A549 (cell line): ENCODE data around the gene SNAP25. TPM values are rescaled to one million over a fixed set of nuclear protein-coding genes. Genes with fewer than 3 reads are reported as not detected.

Source experiments
- ATAC-seq, 2 experiments: fragments of 200-7000 bp in 1 of 2; fragments of >200 bp in 1 of 2; cut with Nextera tagmentation in 1 of 2; cut with Tn5 transposase in 1 of 2; 3 replicates each; pipeline versions ENCODE4 v1.8.0 to v1.9.1; 2018 to 2020; ENCODE audit warnings: mild to moderate bottlenecking in 1 of 2, moderate library complexity in 1 of 2
- CTCF ChIA-PET: fragments of 300-600 bp; sonication (Branson Sonifier 250); formaldehyde crosslinking; extraction: SDS; loops from one replicate; lab custom pipeline; 2021; ENCODE audit warnings: antibody characterized with exemption, inconsistent platforms; lab: Yijun Ruan, JAX
- POLR2A ChIA-PET: fragments of 350-600 bp; formaldehyde crosslinking; extraction: SDS; loops from one replicate; lab custom pipeline; 2021; ENCODE audit warnings: antibody characterized with exemption, inconsistent platforms; lab: Yijun Ruan, JAX
- DNase-seq, 2 experiments: peaks; one replicate each; pipeline versions ENCODE4 v3.0.0 to v3.0.0-alpha.2; 2011 to 2016; ENCODE audit warnings: low read depth in 1 of 2, low spot score in 1 of 2
- FAIRE-seq: peaks from 2 replicates; lab custom pipeline; 2011; peaks lifted over from hg19 to GRCh38; lab: Jason Lieb, UNC
- H3K27ac ChIP-seq, 2 experiments: fragments of >200 bp; sonication (Bioruptor Twin); formaldehyde crosslinking; 3 replicates each; pipeline ENCODE4 v1.5.1; 2016 to 2017
- H3K4me1 ChIP-seq: fragments of >200 bp; sonication (Bioruptor Twin); formaldehyde crosslinking; 3 replicates; pipeline ENCODE4 v1.6.1; 2016
- H3K4me2 ChIP-seq: fragments of >200 bp; sonication (Bioruptor Twin); formaldehyde crosslinking; 3 replicates; pipeline ENCODE4 v1.6.1; 2016
- H3K4me3 ChIP-seq: fragments of >200 bp; sonication (Bioruptor Twin); formaldehyde crosslinking; 3 replicates; pipeline ENCODE4 v1.5.1; 2016
- H3K9me3 ChIP-seq: fragments of >200 bp; sonication (Bioruptor Twin); formaldehyde crosslinking; 3 replicates; pipeline ENCODE4 v1.6.1; 2016
- CBX2 ChIP-seq: fragments of 200-600 bp; sonication (generic); IDR thresholded peaks from 2 replicates; pipeline ENCODE4 v1.6.1; 2016; ENCODE audit warnings: low read depth, mild to moderate bottlenecking, borderline replicate concordance
- CEBPB ChIP-seq, 2 experiments: fragments of >200 bp in 1 of 2; sonication (Bioruptor Twin) in 1 of 2; formaldehyde crosslinking in 1 of 2; IDR thresholded peaks; 2 replicates each; pipeline ENCODE4 v1.6.1; 2012 to 2016
- CHD2 ChIP-seq: fragments of 150-350 bp; IDR thresholded peaks from 2 replicates; pipeline ENCODE4 v1.6.1; 2014; ENCODE audit warnings: low read length; ENCODE audit not compliant: partially characterized antibody
- E2F6 ChIP-seq: IDR thresholded peaks from 2 replicates; pipeline ENCODE4 v1.6.1; 2012; ENCODE audit warnings: low read depth, borderline replicate concordance
- EHMT2 ChIP-seq: fragments of 200-600 bp; sonication (generic); IDR thresholded peaks from 2 replicates; pipeline ENCODE4 v1.6.1; 2016; ENCODE audit warnings: antibody characterized with exemption, low read depth, mild to moderate bottlenecking, moderate library complexity
- EP300 ChIP-seq, 2 experiments: fragments of >200 bp; sonication (Bioruptor Twin); formaldehyde crosslinking; IDR thresholded peaks; 2 replicates in 1 of 2; 3 replicates in 1 of 2; pipeline ENCODE4 v1.6.1; 2016 to 2017
- ESRRA ChIP-seq: fragments of 150-350 bp; IDR thresholded peaks from 2 replicates; pipeline ENCODE4 v1.6.1; 2014; ENCODE audit warnings: mild to moderate bottlenecking, low read length, borderline replicate concordance
- FOSB ChIP-seq: fragments of 250-450 bp; sonication (Bioruptor Pico); IDR thresholded peaks from 2 replicates; pipeline ENCODE4 v1.5.0; 2020; ENCODE audit warnings: mild to moderate bottlenecking, moderate library complexity
- FOXS1 ChIP-seq: fragments of 250-450 bp; sonication (Bioruptor Pico); IDR thresholded peaks from 2 replicates; pipeline ENCODE4 v1.5.0; 2020; ENCODE audit warnings: mild to moderate bottlenecking, moderate library complexity
- HEYL ChIP-seq: fragments of 250-450 bp; sonication (Bioruptor Pico); IDR thresholded peaks from 2 replicates; pipeline ENCODE4 v1.8.0; 2021; ENCODE audit warnings: mild to moderate bottlenecking, moderate library complexity
- HMGXB4 ChIP-seq: fragments of 250-450 bp; sonication (Bioruptor Pico); IDR thresholded peaks from 2 replicates; pipeline ENCODE4 v1.5.0; 2021; ENCODE audit warnings: mild to moderate bottlenecking, moderate library complexity, borderline replicate concordance
- MAFK ChIP-seq: fragments of 450-650 bp; IDR thresholded peaks from 2 replicates; pipeline ENCODE4 v1.6.1; 2014; ENCODE audit not compliant: partially characterized antibody
- MAX ChIP-seq: IDR thresholded peaks from 2 replicates; pipeline ENCODE4 v1.6.1; 2012
- NR3C1 ChIP-seq: fragments of >200 bp; sonication (Bioruptor Twin); formaldehyde crosslinking; IDR thresholded peaks from 3 replicates; pipeline ENCODE4 v1.6.1; 2017
- PBX3 ChIP-seq: IDR thresholded peaks from 2 replicates; pipeline ENCODE4 v1.6.1; 2012
- RCOR1 ChIP-seq: fragments of 150-350 bp; IDR thresholded peaks from 2 replicates; pipeline ENCODE4 v1.6.1; 2014; ENCODE audit warnings: antibody characterized with exemption, low read length, low read depth
- SMC3 ChIP-seq: fragments of >200 bp; sonication (Bioruptor Twin); formaldehyde crosslinking; IDR thresholded peaks from 3 replicates; pipeline ENCODE4 v1.6.1; 2018; ENCODE audit warnings: inconsistent platforms
- TFCP2L1 ChIP-seq: fragments of 250-450 bp; sonication (Bioruptor Pico); IDR thresholded peaks from 2 replicates; pipeline ENCODE4 v1.5.0; 2021; ENCODE audit warnings: mild to moderate bottlenecking
- TP53 ChIP-seq: fragments of 250-450 bp; sonication (Bioruptor Pico); IDR thresholded peaks from 2 replicates; pipeline ENCODE4 v1.5.0; 2021; ENCODE audit warnings: mild to moderate bottlenecking, moderate library complexity
- WGBS: methylation state at CpG from one replicate; pipeline ENCODE4 v1.1.6; 2017; ENCODE audit errors: missing lambda C conversion rate; 5-methylcytosine and 5-hydroxymethylcytosine counted together
- polyA plus RNA-seq, 4 experiments: library from polyadenylated mRNA; depleted of rRNA in 3 of 4; stranded (reverse); fragments of >200 nt; fragmentation: RNase III in 1 of 4; extraction: RNeasy Plus Mini Kit Qiagen cat#74134 plus additional on column Dnase treatment in 1 of 4; gene quantifications; 2 replicates in 3 of 4; 3 replicates in 1 of 4; pipeline ENCODE4 v1.2.3, GENCODE V29; 2011 to 2017

Gene SNAP25
- polyA plus RNA-seq, 2 of the 4 experiments (the other 2 are of a cell fraction), result 39.6 to 53.6 TPM

GRCh38 chr20:10319855-10320254, 101.2 kb downstream of the SNAP25 start:
- POLR2A ChIA-PET, result no interaction called here
- Histone ChIP-seq H3K27ac (peak overlapping the region in 1 of 2 experiments; percentile 56; a peak in 3 of 6 replicates), H3K9me3 (peaks cover 27% of the 10 kb centered on the region), H3K4me2 (no peak overlapping the region), H3K4me3 (no peak overlapping the region), H3K4me1 (peaks cover 19% of the 10 kb centered on the region)
- ATAC-seq, result no peak
- CTCF ChIA-PET, result interaction anchor here (1.3 to 3.9 kb wide), 2 partner anchors 12 to 342 kb away, joined by 7 to 21 read pairs; no protein-coding TSS in a partner anchor
- DNase-seq, result no peak
- WGBS, result 80% methylated on average over 4 of the region's 4 CpGs
- FAIRE-seq, result no peak
- TF ChIP-seq EHMT2 (no peak), MAX (no peak), CEBPB (IDR thresholded peaks at IDR 0.05) (no peak), PBX3 (no peak), E2F6 (no peak), HMGXB4 (CRISPR knock-in tag) (no peak), MAFK (no peak), TP53 (CRISPR knock-in tag) (no peak), FOXS1 (CRISPR knock-in tag) (no peak), HEYL (no peak)

- Histone ChIP-seq H3K4me3 (no peak overlapping the region), H3K4me2 (no peak overlapping the region), H3K4me1 (peaks cover 13% of the 10 kb centered on the region), H3K27ac (peak overlapping the region; percentile 2 to 82; a peak in 4 of 6 replicates), H3K9me3 (peaks cover 22% of the 10 kb centered on the region)
- DNase-seq (no peak), ATAC-seq (no peak), FAIRE-seq (no peak)
- POLR2A ChIA-PET, result no interaction called here
- CTCF ChIA-PET, result interaction anchor here (0.6 to 3.9 kb wide), 9 partner anchors 10 to 703 kb away, joined by 3 to 21 read pairs (median 4); no protein-coding TSS in a partner anchor
- no peak for TF ChIP-seq MAFK
- no peak for TF ChIP-seq E2F6
- no peak for TF ChIP-seq NR3C1
- TF ChIP-seq TFCP2L1, result no peak
- no peak for TF ChIP-seq EP300 (IDR thresholded peaks at IDR 0.05)
- no peak for TF ChIP-seq RCOR1
- TF ChIP-seq CHD2, result no peak
- TF ChIP-seq CBX2, result no peak
- no peak for TF ChIP-seq SMC3
- no peak for TF ChIP-seq ESRRA
- no peak for TF ChIP-seq FOXS1 (CRISPR knock-in tag)
- no peak for TF ChIP-seq FOSB (CRISPR knock-in tag)
Observed at GRCh38 chr20:10321138-10321717, 102.6 kb downstream of the SNAP25 start.
